ENCODE measurements around the gene ZBTB1.

The ZBTB1 gene

DNA sequence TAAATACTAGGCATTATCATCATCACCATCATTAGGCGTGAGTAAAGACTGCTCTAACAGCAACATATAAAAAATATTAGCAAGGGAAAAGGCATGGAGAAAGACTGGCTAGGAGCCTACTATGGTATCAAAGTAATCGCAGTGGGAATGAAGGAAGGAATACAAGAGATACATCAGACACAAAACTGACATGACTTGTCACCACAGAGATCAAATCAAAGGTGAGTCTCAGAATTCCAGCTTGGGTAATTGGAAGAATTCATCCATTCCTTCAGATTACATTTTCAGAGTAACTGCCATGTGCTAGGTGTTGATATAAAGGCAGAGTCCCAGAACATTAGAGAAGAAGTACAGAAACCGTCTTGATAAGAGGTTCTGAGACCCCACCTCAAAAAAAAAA lies 11.1 kb upstream of the ZBTB1 start:
- TF ChIP-seq, protein P1, sequence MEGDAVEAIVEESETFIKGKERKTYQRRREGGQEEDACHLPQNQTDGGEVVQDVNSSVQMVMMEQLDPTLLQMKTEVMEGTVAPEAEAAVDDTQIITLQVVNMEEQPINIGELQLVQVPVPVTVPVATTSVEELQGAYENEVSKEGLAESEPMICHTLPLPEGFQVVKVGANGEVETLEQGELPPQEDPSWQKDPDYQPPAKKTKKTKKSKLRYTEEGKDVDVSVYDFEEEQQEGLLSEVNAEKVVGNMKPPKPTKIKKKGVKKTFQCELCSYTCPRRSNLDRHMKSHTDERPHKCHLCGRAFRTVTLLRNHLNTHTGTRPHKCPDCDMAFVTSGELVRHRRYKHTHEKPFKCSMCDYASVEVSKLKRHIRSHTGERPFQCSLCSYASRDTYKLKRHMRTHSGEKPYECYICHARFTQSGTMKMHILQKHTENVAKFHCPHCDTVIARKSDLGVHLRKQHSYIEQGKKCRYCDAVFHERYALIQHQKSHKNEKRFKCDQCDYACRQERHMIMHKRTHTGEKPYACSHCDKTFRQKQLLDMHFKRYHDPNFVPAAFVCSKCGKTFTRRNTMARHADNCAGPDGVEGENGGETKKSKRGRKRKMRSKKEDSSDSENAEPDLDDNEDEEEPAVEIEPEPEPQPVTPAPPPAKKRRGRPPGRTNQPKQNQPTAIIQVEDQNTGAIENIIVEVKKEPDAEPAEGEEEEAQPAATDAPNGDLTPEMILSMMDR (conservative IDR thresholded peaks at IDR 0.05; ENCODE audit: control insufficient read depth, insufficient read depth, low read depth, low read length), result no peak
- no peak for DNase-seq (ENCODE audit: low read depth)
- H3K4me3 ChIP-seq (ENCODE audit: control insufficient read depth, low read depth, low read length), result no peak overlapping the region

DNA sequence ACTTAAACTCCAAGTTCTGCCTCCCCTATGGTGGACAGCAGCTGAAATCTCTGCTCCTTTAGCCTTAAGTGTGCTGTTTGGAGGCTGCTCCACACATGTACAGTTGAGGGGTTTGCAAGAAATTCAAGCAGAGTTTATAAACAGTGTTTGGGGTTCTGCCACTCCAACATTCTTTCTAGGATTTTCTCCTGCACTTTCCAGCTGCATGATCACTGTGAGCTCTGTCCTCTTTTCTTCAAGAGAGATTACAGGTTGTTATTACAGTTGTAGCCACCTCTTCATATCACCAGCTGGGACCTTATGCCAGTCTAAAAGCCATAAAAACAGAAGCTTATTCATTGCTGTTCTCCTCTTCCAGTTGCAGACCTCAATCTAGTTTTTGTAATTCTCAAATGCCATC lies 9.3 kb upstream of the ZBTB1 start:
- H3K4me3 ChIP-seq (ENCODE audit: control insufficient read depth, low read depth, low read length), result no peak overlapping the region
- TF ChIP-seq, protein P1 (conservative IDR thresholded peaks at IDR 0.05; ENCODE audit: control insufficient read depth, insufficient read depth, low read depth, low read length), result no peak
- DNase-seq (ENCODE audit: low read depth), result no peak

DNA sequence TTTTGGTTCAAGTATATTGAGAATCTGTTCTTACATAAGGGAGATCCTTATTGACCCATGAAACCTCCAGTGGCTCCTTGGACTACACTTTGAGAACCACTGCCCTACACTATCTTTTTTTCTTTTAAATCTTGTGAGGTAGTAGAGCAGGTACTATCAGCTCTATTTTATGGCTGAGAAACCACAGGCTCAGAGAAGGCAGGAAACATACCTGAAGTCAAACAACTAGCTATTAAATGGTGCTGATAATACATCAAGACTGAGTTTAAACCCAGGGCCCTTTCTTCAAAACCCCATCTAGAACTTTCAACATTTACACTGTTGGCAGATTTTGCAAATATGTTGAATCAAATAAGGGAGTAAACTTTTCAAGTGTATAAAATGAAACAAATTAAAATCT lies 7.8 kb upstream of the ZBTB1 start:
- TF ChIP-seq, protein P1 (conservative IDR thresholded peaks at IDR 0.05; ENCODE audit: control insufficient read depth, insufficient read depth, low read depth, low read length), result no peak
- no peak for DNase-seq (ENCODE audit: low read depth)
- no peak overlapping the region for H3K4me3 ChIP-seq (ENCODE audit: control insufficient read depth, low read depth, low read length)

DNA sequence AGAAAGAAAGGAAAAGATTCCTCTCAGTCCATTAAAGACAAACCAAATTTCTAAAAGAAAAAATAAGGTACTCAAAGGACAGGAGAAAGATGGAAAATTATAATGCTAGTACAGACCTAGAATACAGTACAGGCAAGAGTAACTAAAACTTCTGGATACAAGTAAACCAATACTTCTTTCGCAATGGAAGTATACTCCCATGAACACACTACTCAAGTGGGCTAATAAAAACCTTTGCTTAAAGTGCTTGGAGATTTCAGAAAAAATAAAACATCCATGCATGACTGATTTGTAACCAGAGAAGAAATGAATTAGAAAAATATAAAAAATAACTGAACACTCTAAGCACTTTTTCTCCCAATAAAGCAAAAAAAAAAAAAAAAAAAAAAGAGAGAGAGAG lies 4.5 kb upstream of the ZBTB1 start:
- no peak overlapping the region for H3K4me3 ChIP-seq (ENCODE audit: control insufficient read depth, low read depth, low read length)
- TF ChIP-seq, protein P1 (conservative IDR thresholded peaks at IDR 0.05; ENCODE audit: control insufficient read depth, insufficient read depth, low read depth, low read length), result no peak
- peak; percentile 41 for DNase-seq (ENCODE audit: low read depth)

DNA sequence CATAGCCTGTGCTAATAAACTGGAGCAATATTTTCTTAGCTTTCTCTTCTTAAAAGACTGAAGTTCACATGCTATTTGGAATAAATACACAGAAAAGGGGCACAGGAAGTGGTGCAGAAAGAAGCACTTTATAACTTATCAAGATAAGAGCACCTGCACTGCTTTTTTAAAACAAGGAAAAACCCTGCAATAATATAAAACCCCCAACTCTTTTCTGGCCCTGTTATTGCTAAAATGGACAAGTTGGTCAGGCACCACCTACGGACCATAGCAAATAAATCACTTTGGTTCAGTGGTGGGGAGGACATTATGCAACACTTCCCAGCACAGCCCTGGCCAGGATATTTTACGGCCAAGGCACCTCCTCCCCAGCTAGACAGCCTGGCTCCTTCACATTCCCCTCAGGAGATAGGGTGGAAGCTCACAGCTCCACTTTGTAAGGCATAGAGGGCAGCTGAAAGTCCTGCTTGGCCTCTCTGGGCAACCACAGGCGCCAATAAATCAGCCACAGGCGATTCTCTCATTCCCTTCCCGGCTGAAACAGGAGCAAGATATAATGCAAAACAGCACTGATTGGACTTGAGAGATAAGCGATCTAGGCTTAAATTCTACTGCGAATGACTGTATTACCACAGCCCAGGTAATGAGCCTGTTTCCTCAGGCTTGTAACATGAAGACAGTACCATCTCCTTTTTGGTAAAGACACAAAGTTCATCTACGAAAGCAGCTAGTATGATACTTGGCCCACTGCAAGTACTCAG lies 3.0 kb upstream of the ZBTB1 start:
- TF ChIP-seq, protein P1 (conservative IDR thresholded peaks at IDR 0.05; ENCODE audit: control insufficient read depth, insufficient read depth, low read depth, low read length), result no peak
- peak; percentile 85 for DNase-seq (ENCODE audit: low read depth)
- H3K4me3 ChIP-seq (ENCODE audit: control insufficient read depth, low read depth, low read length), result peak overlapping the region; percentile 83

DNA sequence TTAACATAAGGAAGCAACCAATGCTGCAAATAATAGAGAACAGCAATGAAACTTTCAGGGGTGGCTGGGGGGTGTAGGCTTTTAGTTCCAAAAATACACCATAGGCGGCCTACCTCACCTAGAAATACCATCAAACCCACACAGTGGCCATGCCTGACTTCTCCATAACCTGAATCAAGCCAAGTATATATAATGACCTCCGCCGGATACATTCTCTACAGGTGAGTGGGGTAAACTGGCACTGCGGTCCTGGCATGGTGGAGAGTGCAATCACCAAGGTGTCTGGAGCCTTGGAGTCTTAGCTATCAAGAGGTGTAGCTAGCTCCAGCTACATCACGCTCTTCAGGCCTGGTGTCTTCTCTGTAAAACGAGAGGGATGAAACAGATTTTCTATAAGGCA lies 2.1 kb upstream of the ZBTB1 start:
- H3K4me3 ChIP-seq (ENCODE audit: control insufficient read depth, low read depth, low read length), result peak overlapping the region; percentile 83
- DNase-seq (ENCODE audit: low read depth), result no peak
- TF ChIP-seq, protein P1 (conservative IDR thresholded peaks at IDR 0.05; ENCODE audit: control insufficient read depth, insufficient read depth, low read depth, low read length), result no peak

Measured in fibroblast of mammary gland (primary cell).